GM21381 (cell line): ENCODE results near the gene ZNF205.

Experiments used
- ATAC-seq: cut with Tn5 transposase; IDR thresholded peaks from one replicate; pipeline ENCODE4 v1.9.1; 2021; ENCODE audit warnings: mild to moderate bottlenecking, moderate library complexity; ENCODE audit not compliant: unreplicated experiment

ZNF205 gene

GRCh38 chr16:3147046-3147756 is 34.8 kb downstream of the ZNF205 start:
- no peak for ATAC-seq

- ATAC-seq = no peak
Measured at GRCh38 chr16:3147757-3148104, 35.3 kb downstream of the ZNF205 start.

GRCh38 chr16:3148256-3149192 is 36.1 kb downstream of the ZNF205 start:
- no peak for ATAC-seq

- no peak for ATAC-seq
Measured at GRCh38 chr16:3149193-3149530, 36.8 kb downstream of the ZNF205 start.

GRCh38 chr16:3149630-3150345 is 37.4 kb downstream of the ZNF205 start:
- no peak for ATAC-seq

- ATAC-seq = peak; percentile 73
Measured at GRCh38 chr16:3150346-3151218, 38.2 kb downstream of the ZNF205 start.

GRCh38 chr16:3152027-3152276 is 39.6 kb downstream of the ZNF205 start:
- no peak for ATAC-seq

- no peak for ATAC-seq
Measured at GRCh38 chr16:3152277-3152990, 40.0 kb downstream of the ZNF205 start.

GRCh38 chr16:3152991-3153368 is 40.6 kb downstream of the ZNF205 start:
- ATAC-seq = no peak

GRCh38 chr16:3155181-3155580 is 42.8 kb downstream of the ZNF205 start:
- ATAC-seq = no peak

GRCh38 chr16:3155972-3156371 is 43.6 kb downstream of the ZNF205 start:
- no peak for ATAC-seq

GRCh38 chr16:3157229-3158025 is 45.0 kb downstream of the ZNF205 start:
- no peak for ATAC-seq

GRCh38 chr16:3158026-3158509 is 45.7 kb downstream of the ZNF205 start:
- ATAC-seq = peak; percentile 14

GRCh38 chr16:3158510-3159314 is 46.3 kb downstream of the ZNF205 start:
- peak; percentile 46 for ATAC-seq

- ATAC-seq = no peak
Measured at GRCh38 chr16:3161235-3162018, 49.0 kb downstream of the ZNF205 start.

GRCh38 chr16:3164121-3164991 is 52.0 kb downstream of the ZNF205 start:
- no peak for ATAC-seq
